HCT116 (cell line): Measurements from ENCODE around the gene ZNF835. TPM values are rescaled to one million over a fixed set of nuclear protein-coding genes. Genes with fewer than 3 reads are reported as not detected.

Source experiments
- ATAC-seq: fragments of 200-7000 bp; cut with Tn5 transposase; 2 replicates; pipeline ENCODE4 v1.9.1; 2020; ENCODE audit warnings: mild to moderate bottlenecking, moderate library complexity
- BruUV-seq: library from RNA; stranded (reverse); fragments of 400-500 nt; replicated peaks from 2 replicates; lab custom pipeline; 2021; lab: Mats Ljungman, UMichigan
- CTCF ChIA-PET: fragments of 300-600 bp; sonication (Branson Sonifier 250); formaldehyde crosslinking; loops from one replicate; lab custom pipeline; 2021; ENCODE audit warnings: antibody characterized with exemption; lab: Charles Lee
- POLR2A ChIA-PET: fragments of 300-600, 350-600 bp; sonication (Branson Sonifier 250); formaldehyde crosslinking; loops from one replicate; lab custom pipeline; 2021; ENCODE audit warnings: antibody characterized with exemption; lab: Charles Lee
- RAD21 ChIA-PET, 2 experiments: fragments of 300-600 bp; sonication (Branson Sonifier 250); formaldehyde crosslinking; loops; one replicate each; lab custom pipeline; 2023; ENCODE audit warnings: low total read pairs in 2 of 2; ENCODE audit not compliant: uncharacterized antibody in 2 of 2, unreplicated experiment in 2 of 2, low non-redundant PET in 1 of 2; lab: Charles Lee
- DNase-seq: peaks from one replicate; pipeline ENCODE4 v3.0.0-alpha.2; 2010; ENCODE audit warnings: low read depth, low spot score
- H2AFZ ChIP-seq: fragments of 200-600 bp; shearing (Covaris generic), sonication (generic); 2 replicates; pipeline ENCODE4 v1.6.1; 2017; ENCODE audit warnings: low read depth, mixed run types, mixed read lengths, antibody characterized with exemption, low read length; ENCODE audit not compliant: poor library complexity, severe bottlenecking
- H3K27ac ChIP-seq: 2 replicates; pipeline ENCODE4 v1.5.1; 2012; ENCODE audit warnings: low read depth, low read length
- H3K27me3 ChIP-seq: fragments of 200-600 bp; sonication (generic); 2 replicates; pipeline ENCODE4 v1.6.1; 2016; ENCODE audit warnings: mixed run types, low read length, mixed read lengths; ENCODE audit not compliant: insufficient read depth
- H3K36me3 ChIP-seq, 2 experiments: fragments of 200-500 bp in 1 of 2; fragments of 200-600 bp in 1 of 2; sonication (Bioruptor generic) in 1 of 2; sonication (generic) in 1 of 2; 2 replicates each; pipeline versions ENCODE4 v1.5.1 to v1.6.1; 2014 to 2016; ENCODE audit warnings: low read length in 2 of 2, inconsistent platforms in 1 of 2, mixed read lengths in 1 of 2, mixed run types in 1 of 2; ENCODE audit not compliant: insufficient read depth in 2 of 2, control insufficient read depth in 1 of 2
- H3K4me1 ChIP-seq, 2 experiments: fragments of 200-600 bp in 1 of 2; sonication (generic) in 1 of 2; 2 replicates each; pipeline versions ENCODE4 v1.5.1 to v1.6.1; 2012 to 2017; ENCODE audit warnings: low read length in 2 of 2, inconsistent platforms in 1 of 2, mild to moderate bottlenecking in 1 of 2, mixed read lengths in 1 of 2, mixed run types in 1 of 2, moderate library complexity in 1 of 2; ENCODE audit not compliant: insufficient read depth in 2 of 2, control insufficient read depth in 1 of 2
- H3K4me2 ChIP-seq: fragments of 200-600 bp; sonication (generic); 2 replicates; pipeline ENCODE4 v1.6.1; 2017; ENCODE audit warnings: mixed run types, low read length, mixed read lengths
- H3K4me3 ChIP-seq, 2 experiments: fragments of 200-600 bp in 1 of 2; sonication (generic) in 1 of 2; replicated peaks in 1 of 2; 2 replicates each; pipeline ENCODE4 v1.5.1; 2011 to 2016; ENCODE audit warnings: low read length in 2 of 2, control low read depth in 1 of 2, low read depth in 1 of 2, mild to moderate bottlenecking in 1 of 2, mixed read lengths in 1 of 2, mixed run types in 1 of 2
- H3K79me2 ChIP-seq: fragments of 200-600 bp; sonication (generic); 2 replicates; pipeline ENCODE4 v1.6.1; 2017; ENCODE audit warnings: mild to moderate bottlenecking, mixed run types, low read length, moderate library complexity, mixed read lengths; ENCODE audit not compliant: insufficient read depth
- H3K9ac ChIP-seq: fragments of 200-600 bp; sonication (generic); 2 replicates; pipeline ENCODE4 v1.6.1; 2016; ENCODE audit warnings: low read length, mixed read lengths
- H3K9me2 ChIP-seq: fragments of 200-600 bp; sonication (generic), shearing (Covaris generic); 2 replicates; pipeline ENCODE4 v1.6.1; 2017; ENCODE audit warnings: mixed run types, mild to moderate bottlenecking, moderate library complexity; ENCODE audit not compliant: insufficient read depth
- H3K9me3 ChIP-seq, 2 experiments: fragments of 200-500 bp in 1 of 2; fragments of 200-600 bp in 1 of 2; sonication (Bioruptor generic) in 1 of 2; sonication (generic) in 1 of 2; 2 replicates each; pipeline ENCODE4 v1.6.1; 2014 to 2017; ENCODE audit warnings: low read length in 2 of 2, mixed read lengths in 2 of 2, inconsistent platforms in 1 of 2, low read depth in 1 of 2, mild to moderate bottlenecking in 1 of 2, mixed run types in 1 of 2, moderate library complexity in 1 of 2; ENCODE audit not compliant: control insufficient read depth in 1 of 2, insufficient read depth in 1 of 2
- H4K20me1 ChIP-seq: fragments of 200-600 bp; sonication (generic), shearing (Covaris generic); 2 replicates; pipeline ENCODE4 v1.6.1; 2017; ENCODE audit warnings: mixed run types, mild to moderate bottlenecking, moderate library complexity; ENCODE audit not compliant: insufficient read depth
- ATF3 ChIP-seq: IDR thresholded peaks from 2 replicates; pipeline ENCODE4 v1.6.1; 2012
- CBX3 ChIP-seq: IDR thresholded peaks from 2 replicates; pipeline ENCODE4 v1.6.1; 2012; ENCODE audit warnings: low read depth
- CEBPB ChIP-seq: IDR thresholded peaks from 2 replicates; pipeline ENCODE4 v1.6.1; 2012; ENCODE audit warnings: low read depth
- EGR1 ChIP-seq: IDR thresholded peaks from 2 replicates; pipeline ENCODE4 v1.6.1; 2012; ENCODE audit warnings: low read depth
- ELF1 ChIP-seq: IDR thresholded peaks from 2 replicates; pipeline ENCODE4 v1.6.1; 2012; ENCODE audit warnings: low read depth, borderline replicate concordance
- EZH2 ChIP-seq: fragments of 200-600 bp; sonication (generic); IDR thresholded peaks from 2 replicates; pipeline ENCODE4 v1.6.1; 2017; ENCODE audit warnings: antibody characterized with exemption, mixed run types
- EZH2phosphoT487 ChIP-seq: fragments of 200-600 bp; IDR thresholded peaks from 2 replicates; pipeline ENCODE4 v1.6.1; 2018; ENCODE audit warnings: antibody characterized with exemption, borderline replicate concordance
- POLR2A ChIP-seq: IDR thresholded peaks from 2 replicates; pipeline ENCODE4 v1.7.0; 2011; ENCODE audit warnings: borderline replicate concordance; ENCODE audit not compliant: insufficient read depth, insufficient read length; ENCODE audit errors: extremely low read depth
- POLR2AphosphoS5 ChIP-seq: IDR thresholded peaks from 2 replicates; pipeline ENCODE4 v1.6.1; 2011; ENCODE audit warnings: mild to moderate bottlenecking, low read depth, low read length, moderate library complexity
- RAD21 ChIP-seq: IDR thresholded peaks from 2 replicates; pipeline ENCODE4 v1.6.1; 2012; ENCODE audit warnings: low read depth, mild to moderate bottlenecking
- SP1 ChIP-seq: IDR thresholded peaks from 2 replicates; pipeline ENCODE4 v1.6.1; 2012; ENCODE audit warnings: low read depth
- SRF ChIP-seq: IDR thresholded peaks from 2 replicates; pipeline ENCODE4 v1.6.1; 2012; ENCODE audit warnings: low read depth
- TCF7L2 ChIP-seq: IDR thresholded peaks from 2 replicates; pipeline ENCODE4 v1.7.0; 2011; ENCODE audit warnings: borderline replicate concordance, inconsistent platforms; ENCODE audit not compliant: insufficient read depth, insufficient read length; ENCODE audit errors: extremely low read depth
- YY1 ChIP-seq: IDR thresholded peaks from 2 replicates; pipeline ENCODE4 v1.6.1; 2011; ENCODE audit warnings: low read length, low read depth, moderate library complexity, mild to moderate bottlenecking; ENCODE audit not compliant: insufficient replicate concordance; ENCODE audit errors: extremely low read depth
- ZBTB33 ChIP-seq: IDR thresholded peaks from 2 replicates; pipeline ENCODE4 v1.6.1; 2011; ENCODE audit warnings: mild to moderate bottlenecking, low read length, moderate library complexity; ENCODE audit not compliant: insufficient replicate concordance; ENCODE audit errors: extremely low read depth
- ZFX ChIP-seq: fragments of 450-650 bp; IDR thresholded peaks from 2 replicates; pipeline ENCODE4 v1.6.1; 2017
- intact Hi-C: fragments of 100-400 bp; cut with micrococcal nuclease; formaldehyde crosslinking; loops from 2 replicates; pipeline ENCODE4 v1.10.0; 2022
- total RNA-seq: library from RNA; stranded (reverse); gene quantifications from one replicate; pipeline ENCODE4 v1.2.1, GENCODE V29; 2021; ENCODE audit not compliant: unreplicated experiment
- TF ChIP-seq, protein P1 (sequence below), 3 experiments: fragments of 200-600 bp in 1 of 3; sonication (generic) in 1 of 3; IDR thresholded peaks in 2 of 3; conservative IDR thresholded peaks in 1 of 3; 2 replicates each; pipeline ENCODE4 v1.5.1; 2012 to 2017; ENCODE audit warnings: low read depth in 2 of 3, low read length in 2 of 3, antibody characterized with exemption in 1 of 3, borderline replicate concordance in 1 of 3, control low read depth in 1 of 3, mild to moderate bottlenecking in 1 of 3, mixed read lengths in 1 of 3, mixed run types in 1 of 3, moderate library complexity in 1 of 3; ENCODE audit not compliant: insufficient read depth in 1 of 3

Gene ZNF835
- total RNA-seq, 1 experiment from 2014 or later = not detected

- intact Hi-C loops = no loop called here
- ChIA-PET RAD21 (no interaction called here), CTCF (no interaction called here)
- Histone ChIP-seq H3K9ac (no peak overlapping the region), H3K36me3 (no peaks in the 10 kb centered on the region), H3K9me2 (no peaks in the 10 kb centered on the region), H3K4me3 (no peak overlapping the region), H3K79me2 (no peaks in the 10 kb centered on the region)
- TF ChIP-seq CEBPB (no peak), RAD21 (no peak), CBX3 (no peak), SP1 (no peak), ATF3 (no peak), YY1 (no peak)
- TF ChIP-seq, protein P1, sequence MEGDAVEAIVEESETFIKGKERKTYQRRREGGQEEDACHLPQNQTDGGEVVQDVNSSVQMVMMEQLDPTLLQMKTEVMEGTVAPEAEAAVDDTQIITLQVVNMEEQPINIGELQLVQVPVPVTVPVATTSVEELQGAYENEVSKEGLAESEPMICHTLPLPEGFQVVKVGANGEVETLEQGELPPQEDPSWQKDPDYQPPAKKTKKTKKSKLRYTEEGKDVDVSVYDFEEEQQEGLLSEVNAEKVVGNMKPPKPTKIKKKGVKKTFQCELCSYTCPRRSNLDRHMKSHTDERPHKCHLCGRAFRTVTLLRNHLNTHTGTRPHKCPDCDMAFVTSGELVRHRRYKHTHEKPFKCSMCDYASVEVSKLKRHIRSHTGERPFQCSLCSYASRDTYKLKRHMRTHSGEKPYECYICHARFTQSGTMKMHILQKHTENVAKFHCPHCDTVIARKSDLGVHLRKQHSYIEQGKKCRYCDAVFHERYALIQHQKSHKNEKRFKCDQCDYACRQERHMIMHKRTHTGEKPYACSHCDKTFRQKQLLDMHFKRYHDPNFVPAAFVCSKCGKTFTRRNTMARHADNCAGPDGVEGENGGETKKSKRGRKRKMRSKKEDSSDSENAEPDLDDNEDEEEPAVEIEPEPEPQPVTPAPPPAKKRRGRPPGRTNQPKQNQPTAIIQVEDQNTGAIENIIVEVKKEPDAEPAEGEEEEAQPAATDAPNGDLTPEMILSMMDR (IDR thresholded peaks at IDR 0.05 in 2 of 3, conservative IDR thresholded peaks at IDR 0.05 in 1 of 3; ENCODE audit: borderline replicate concordance in 1 of 3, insufficient read depth in 1 of 3, low read depth in 2 of 3, low read length in 2 of 3) = no peak
- TF ChIP-seq, all 23 proteins: peak for 0
- Histone ChIP-seq H2AFZ (no peak overlapping the region), H3K27ac (no peak overlapping the region), H4K20me1 (no peaks in the 10 kb centered on the region), H3K27me3 (no peaks in the 10 kb centered on the region), H3K4me2 (no peak overlapping the region), H3K4me1 (no peaks in the 10 kb centered on the region), H3K9me3 (peaks cover 11 to 30% of the 10 kb centered on the region in 2 experiments; a peak in 2 of 4 replicates)
- POLR2A ChIA-PET = no interaction called here
- BruUV-seq = no TSS peak
- DNase-seq (no peak), ATAC-seq (no peak)
These were observed 54.0 kb downstream of the ZNF835 start for GRCh38 chr19:56617531-56617930.

DNA sequence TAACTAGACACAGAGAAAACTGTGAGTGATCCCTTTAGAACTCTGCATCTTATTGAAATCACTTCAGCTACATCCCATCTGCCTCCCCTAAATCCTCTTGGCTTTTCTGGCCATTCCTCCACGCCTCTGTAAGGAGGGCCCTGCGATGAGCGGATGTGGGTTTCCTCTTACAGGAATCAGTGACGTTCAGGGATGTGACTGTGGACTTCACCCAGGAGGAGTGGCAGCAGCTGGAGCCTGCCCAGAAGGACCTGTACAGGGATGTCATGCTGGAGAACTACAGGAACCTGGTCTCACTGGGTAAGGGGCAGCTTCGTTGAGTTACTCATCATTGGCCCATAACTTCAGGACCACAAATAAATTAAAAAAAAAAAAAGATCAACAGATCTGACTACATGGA is 57.9 kb downstream of the ZNF835 start:
- no peak overlapping the region for H3K9ac ChIP-seq
- H3K4me1 ChIP-seq = no peaks in the 10 kb centered on the region
- no peaks in the 10 kb centered on the region for H3K27me3 ChIP-seq
- CTCF ChIA-PET = no interaction called here
- DNase-seq (no peak), ATAC-seq (no peak)
- H4K20me1 ChIP-seq = no peaks in the 10 kb centered on the region
- no peak overlapping the region for H2AFZ ChIP-seq
- H3K36me3 ChIP-seq = no peaks in the 10 kb centered on the region
- RAD21 ChIA-PET = no interaction called here
- H3K4me2 ChIP-seq = no peak overlapping the region
- no peak overlapping the region for H3K27ac ChIP-seq
- POLR2A ChIA-PET = no interaction called here
- peaks cover 16 to 22% of the 10 kb centered on the region in 2 experiments; a peak in 2 of 4 replicates for H3K9me3 ChIP-seq
- no peaks in the 10 kb centered on the region for H3K79me2 ChIP-seq
- no peak overlapping the region for H3K4me3 ChIP-seq
- H3K9me2 ChIP-seq = no peaks in the 10 kb centered on the region
- no TSS peak for BruUV-seq
- intact Hi-C loops = no loop called here
- no peak for TF ChIP-seq CBX3
- TF ChIP-seq POLR2AphosphoS5 = no peak
- TF ChIP-seq EZH2phosphoT487 = no peak
- no peak for TF ChIP-seq TCF7L2
- no peak for TF ChIP-seq YY1
- TF ChIP-seq ELF1 = no peak
- TF ChIP-seq SP1 = no peak
- TF ChIP-seq RAD21 = no peak
- TF ChIP-seq ATF3 = no peak
- no peak for TF ChIP-seq EGR1
- TF ChIP-seq ZBTB33 = no peak
- no peak for TF ChIP-seq ZFX
- TF ChIP-seq CEBPB = no peak
- no peak for TF ChIP-seq SRF
- TF ChIP-seq EZH2 = no peak
- TF ChIP-seq POLR2A = no peak
